ENCODE measurements around the gene MCAM. TPM values are rescaled to one million over a fixed set of nuclear protein-coding genes. Genes with fewer than 3 reads are reported as not detected.

MCAM gene
- total and polyA plus RNA-seq, 2 donors (not counting 1 experiment from before 2014, with no cell fraction given) = 4.8 to 26.3 TPM

DNA sequence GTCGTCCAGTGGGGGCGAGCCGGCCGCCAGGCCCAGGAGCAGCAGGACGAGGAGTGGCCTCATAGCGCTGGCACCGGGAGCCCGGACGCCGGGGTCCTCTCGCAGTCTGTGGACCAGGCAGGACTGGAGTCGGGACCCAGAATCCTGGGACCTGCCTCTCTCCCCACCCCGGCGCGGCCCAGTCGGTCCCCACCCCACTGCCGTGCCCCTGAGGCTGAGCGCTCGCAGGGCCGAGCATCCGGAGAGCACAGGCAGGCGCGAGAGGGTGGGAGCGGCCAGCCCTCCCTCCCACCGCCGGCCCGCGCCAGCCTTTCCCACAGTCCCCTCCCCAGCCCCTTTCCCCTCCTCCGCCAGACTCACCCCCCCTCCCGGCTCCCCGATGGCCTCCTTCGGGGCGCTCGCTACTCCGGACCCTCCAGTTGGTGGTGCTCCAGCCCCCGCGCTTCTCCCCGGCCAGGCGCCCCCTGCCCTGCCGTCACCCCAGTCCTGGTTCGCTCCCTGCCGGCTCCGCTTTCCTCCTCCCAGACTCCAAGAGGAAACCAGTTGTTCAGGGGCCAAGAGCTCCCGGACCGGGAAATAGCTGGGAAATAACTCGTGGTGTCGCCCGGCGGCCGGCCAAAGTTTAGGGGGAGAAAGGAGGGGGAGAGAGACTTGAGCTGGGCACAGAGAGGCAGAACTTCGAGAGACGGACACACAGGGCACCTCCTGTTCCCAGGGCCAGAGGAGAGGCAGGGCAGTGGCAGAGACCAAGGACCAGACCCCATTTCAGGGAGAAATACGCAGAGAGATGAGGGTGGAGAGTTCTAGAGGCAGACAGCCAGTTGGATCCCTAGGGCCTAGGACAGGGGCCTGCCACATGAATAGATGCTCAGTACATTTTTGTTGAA lies 23.6 kb upstream of the MCAM start, which contains the start of gene C1QTNF5:
Gene C1QTNF5 (minus strand): TSS at position 549 of the 887 bp plus-strand sequence. CDS start 486 bp downstream, at position 63.
- Histone ChIP-seq H3K36me3 (ENCODE audit: control insufficient read depth, insufficient read depth, low read length) (peaks cover 4% of the 10 kb centered on the region), H3K27ac (ENCODE audit: insufficient read depth, low read length) (peak within 1 kb of the TSS; percentile 53), H3K4me3 (replicated peaks in 1 of 4; ENCODE audit: control extremely low read depth in 1 of 4, insufficient read depth in 1 of 4, low read depth in 3 of 4, low read length in 4 of 4) (peak within 1 kb of the TSS; percentile 44 to 70 (median 52)), H3K9me3 (ENCODE audit: control insufficient read depth, insufficient read depth, low read depth, low read length) (no peaks in the 10 kb centered on the region), H3K79me2 (ENCODE audit: control insufficient read depth, insufficient read depth, low read length) (peaks cover 7% of the 10 kb centered on the region), H3K4me2 (ENCODE audit: extremely low read depth, insufficient read depth, low read length) (peak within 1 kb of the TSS; percentile 93), H3K4me1 (ENCODE audit: control insufficient read depth, extremely low read depth, insufficient read depth, low read length) (peaks cover 25% of the 10 kb centered on the region), H2AFZ (ENCODE audit: low read length) (peak within 1 kb of the TSS; percentile 30), H3K9ac (ENCODE audit: insufficient read depth, low read length) (peak within 1 kb of the TSS; percentile 66), H3K27me3 (ENCODE audit: control insufficient read depth, insufficient read depth, low read length) (peaks cover 7% of the 10 kb centered on the region), H4K20me1 (ENCODE audit: control insufficient read depth, extremely low read depth, insufficient read depth, low read length) (no peaks in the 10 kb centered on the region)
- DNase-seq (ENCODE audit: low read depth in 2 of 2) = peak; percentile 71 to 83
- TF ChIP-seq, protein P1, sequence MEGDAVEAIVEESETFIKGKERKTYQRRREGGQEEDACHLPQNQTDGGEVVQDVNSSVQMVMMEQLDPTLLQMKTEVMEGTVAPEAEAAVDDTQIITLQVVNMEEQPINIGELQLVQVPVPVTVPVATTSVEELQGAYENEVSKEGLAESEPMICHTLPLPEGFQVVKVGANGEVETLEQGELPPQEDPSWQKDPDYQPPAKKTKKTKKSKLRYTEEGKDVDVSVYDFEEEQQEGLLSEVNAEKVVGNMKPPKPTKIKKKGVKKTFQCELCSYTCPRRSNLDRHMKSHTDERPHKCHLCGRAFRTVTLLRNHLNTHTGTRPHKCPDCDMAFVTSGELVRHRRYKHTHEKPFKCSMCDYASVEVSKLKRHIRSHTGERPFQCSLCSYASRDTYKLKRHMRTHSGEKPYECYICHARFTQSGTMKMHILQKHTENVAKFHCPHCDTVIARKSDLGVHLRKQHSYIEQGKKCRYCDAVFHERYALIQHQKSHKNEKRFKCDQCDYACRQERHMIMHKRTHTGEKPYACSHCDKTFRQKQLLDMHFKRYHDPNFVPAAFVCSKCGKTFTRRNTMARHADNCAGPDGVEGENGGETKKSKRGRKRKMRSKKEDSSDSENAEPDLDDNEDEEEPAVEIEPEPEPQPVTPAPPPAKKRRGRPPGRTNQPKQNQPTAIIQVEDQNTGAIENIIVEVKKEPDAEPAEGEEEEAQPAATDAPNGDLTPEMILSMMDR (conservative IDR thresholded peaks at IDR 0.05 in 1 of 2, IDR thresholded peaks at IDR 0.05 in 1 of 2; ENCODE audit: low read depth in 1 of 2, low read length in 2 of 2) = no peak
- no peak for TF ChIP-seq EZH2 (IDR thresholded peaks at IDR 0.05; ENCODE audit: low read length, missing control alignments)

DNA sequence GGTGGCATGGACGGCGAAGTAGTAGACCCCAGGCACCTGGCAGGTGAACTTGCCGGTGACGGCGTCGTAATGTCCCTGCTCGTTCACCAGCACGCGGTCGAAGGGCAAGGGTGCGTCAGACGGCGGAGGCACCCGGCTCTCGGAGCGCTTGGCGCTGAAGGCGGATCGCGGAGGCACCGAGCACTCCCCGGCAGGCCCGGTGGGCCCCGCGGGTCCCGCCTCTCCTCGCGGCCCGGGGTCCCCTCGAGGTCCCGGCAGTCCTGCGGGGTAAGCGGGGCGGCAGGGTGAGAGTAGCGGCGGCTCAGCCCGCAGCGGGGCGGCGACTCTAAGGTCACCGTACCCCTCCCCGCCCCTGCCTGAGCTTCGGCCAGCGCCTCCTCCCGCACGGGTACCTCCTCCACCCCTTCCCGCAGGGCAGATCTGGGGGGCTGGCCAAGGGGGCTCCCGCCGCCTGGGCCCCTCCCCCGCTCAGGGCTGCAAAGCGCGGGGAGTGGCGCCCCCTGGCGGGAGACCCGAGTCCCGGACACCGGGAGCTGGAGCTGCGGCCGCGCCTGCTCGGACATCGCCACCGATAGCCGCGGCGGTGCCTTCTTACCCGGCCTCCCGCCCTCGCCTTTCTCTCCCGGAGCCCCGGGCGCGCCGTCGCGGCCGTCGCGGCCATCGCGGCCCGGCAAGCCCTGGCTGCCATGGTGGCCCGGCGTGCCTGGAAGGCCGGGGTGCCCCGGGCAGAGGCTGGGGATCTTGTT lies 22.8 kb upstream of the MCAM start:
- Histone ChIP-seq H3K9me3 (ENCODE audit: control insufficient read depth, insufficient read depth, low read depth, low read length) (no peaks in the 10 kb centered on the region), H3K36me3 (ENCODE audit: control insufficient read depth, insufficient read depth, low read length) (peaks cover 4% of the 10 kb centered on the region), H3K4me3 (replicated peaks in 1 of 4; ENCODE audit: control extremely low read depth in 1 of 4, insufficient read depth in 1 of 4, low read depth in 3 of 4, low read length in 4 of 4) (peak overlapping the region; percentile 44 to 70 (median 52)), H3K27me3 (ENCODE audit: control insufficient read depth, insufficient read depth, low read length) (peaks cover 2% of the 10 kb centered on the region), H3K27ac (ENCODE audit: insufficient read depth, low read length) (peak overlapping the region; percentile 53), H4K20me1 (ENCODE audit: control insufficient read depth, extremely low read depth, insufficient read depth, low read length) (no peaks in the 10 kb centered on the region), H3K4me2 (ENCODE audit: extremely low read depth, insufficient read depth, low read length) (peak overlapping the region; percentile 93), H3K9ac (ENCODE audit: insufficient read depth, low read length) (peak overlapping the region; percentile 66), H3K4me1 (ENCODE audit: control insufficient read depth, extremely low read depth, insufficient read depth, low read length) (peaks cover 31% of the 10 kb centered on the region), H3K79me2 (ENCODE audit: control insufficient read depth, insufficient read depth, low read length) (peaks cover 16% of the 10 kb centered on the region), H2AFZ (ENCODE audit: low read length) (peak overlapping the region; percentile 30)
- TF ChIP-seq EZH2 (IDR thresholded peaks at IDR 0.05; ENCODE audit: low read length, missing control alignments) = no peak
- TF ChIP-seq, protein P1 (conservative IDR thresholded peaks at IDR 0.05 in 1 of 2, IDR thresholded peaks at IDR 0.05 in 1 of 2; ENCODE audit: low read depth in 1 of 2, low read length in 2 of 2) = peak; percentile 59 to 76
- peak; percentile 42 to 56 for DNase-seq (ENCODE audit: low read depth in 2 of 2)
